GM12878 (cell line): Measurements from ENCODE around the gene SPAAR. TPM values are rescaled to one million over a fixed set of nuclear protein-coding genes. Genes with fewer than 3 reads are reported as not detected.
"Not testable (repeated sequence)": the region's sequence is repeated elsewhere in the genome, so short reads cannot be mapped to it uniquely, and the experiment has no call there.

Experiments
- ATAC-seq: fragments of 200-7000 bp; cut with Tn5 transposase; 3 replicates; pipeline ENCODE4 v1.9.1; 2020; ENCODE audit warnings: mild to moderate bottlenecking, moderate library complexity
- BruUV-seq: library from RNA; stranded (reverse); fragments of 400-500 nt; replicated peaks from 2 replicates; lab custom pipeline; 2021; lab: Mats Ljungman, UMichigan
- CTCF ChIA-PET: fragments of 300-600 bp; sonication (Branson Sonifier 250); formaldehyde crosslinking; extraction: SDS; loops from one replicate; lab custom pipeline; 2021; ENCODE audit warnings: inconsistent platforms; lab: Yijun Ruan, JAX
- POLR2A ChIA-PET: fragments of 350-600 bp; formaldehyde crosslinking; extraction: SDS; loops from one replicate; lab custom pipeline; 2021; ENCODE audit warnings: inconsistent platforms; lab: Charles Lee
- RAD21 ChIA-PET: fragments of 300-600 bp; sonication (Branson Sonifier 250); formaldehyde crosslinking; loops from one replicate; lab custom pipeline; 2023; ENCODE audit warnings: antibody characterized with exemption; ENCODE audit not compliant: unreplicated experiment; lab: Charles Lee
- SMC1A ChIA-PET: fragments of 300-600 bp; sonication (Branson Sonifier 250); formaldehyde crosslinking; loops from one replicate; lab custom pipeline; 2023; ENCODE audit not compliant: unreplicated experiment, uncharacterized antibody; lab: Charles Lee
- DNase-seq: peaks from one replicate; pipeline ENCODE4 v3.0.0-alpha.2; 2011; ENCODE audit warnings: low read depth, low spot score
- FAIRE-seq: peaks from 3 replicates; lab custom pipeline; 2011; peaks lifted over from hg19 to GRCh38; lab: Jason Lieb, UNC
- H2AFZ ChIP-seq: 2 replicates; pipeline ENCODE4 v1.6.0; 2011; ENCODE audit warnings: low read depth, low read length, control low read depth; ENCODE audit not compliant: control insufficient read depth
- H3K27ac ChIP-seq: 2 replicates; pipeline ENCODE4 v1.5.1; 2011; ENCODE audit warnings: control low read depth; ENCODE audit not compliant: control insufficient read depth, insufficient read depth
- H3K27me3 ChIP-seq, 2 experiments: replicated peaks in 1 of 2; 2 replicates each; pipeline versions ENCODE4 v1.6.0 to v1.6.1; 2011; ENCODE audit warnings: low read length in 1 of 2; ENCODE audit not compliant: control insufficient read depth in 2 of 2, insufficient read depth in 2 of 2
- H3K36me3 ChIP-seq, 2 experiments: 2 replicates each; pipeline ENCODE4 v1.5.1; 2011; ENCODE audit warnings: low read length in 1 of 2; ENCODE audit not compliant: control insufficient read depth in 2 of 2, insufficient read depth in 2 of 2
- H3K4me1 ChIP-seq: 2 replicates; pipeline ENCODE4 v1.6.1; 2011; ENCODE audit warnings: mild to moderate bottlenecking, low read length, moderate library complexity, mixed read lengths; ENCODE audit not compliant: control insufficient read depth, insufficient read depth
- H3K4me2 ChIP-seq: 2 replicates; pipeline ENCODE4 v1.6.0; 2011; ENCODE audit warnings: control low read depth; ENCODE audit not compliant: control insufficient read depth, insufficient read depth
- H3K4me3 ChIP-seq: fragments of 200-600 bp; sonication (generic); 2 replicates; pipeline ENCODE4 v1.5.1; 2016
- H3K79me2 ChIP-seq: 2 replicates; pipeline ENCODE4 v1.6.0; 2011; ENCODE audit warnings: low read length; ENCODE audit not compliant: control insufficient read depth, insufficient read depth
- H3K9ac ChIP-seq: 2 replicates; pipeline ENCODE4 v1.8.0; 2011; ENCODE audit warnings: low read length, control low read depth, mixed read lengths; ENCODE audit not compliant: control insufficient read depth, insufficient read depth
- H3K9me3 ChIP-seq: replicated peaks from 3 replicates; pipeline ENCODE4 v1.5.1; 2011; ENCODE audit warnings: mild to moderate bottlenecking, low read length; ENCODE audit not compliant: control insufficient read depth, insufficient read depth
- H4K20me1 ChIP-seq: 2 replicates; pipeline ENCODE4 v1.6.0; 2011; ENCODE audit not compliant: control insufficient read depth, insufficient read depth
- BCL11A ChIP-seq: IDR thresholded peaks from 2 replicates; pipeline ENCODE4 v1.6.1; 2011; ENCODE audit warnings: low read depth, low read length
- BCL3 ChIP-seq: IDR thresholded peaks from 2 replicates; pipeline ENCODE4 v1.6.1; 2011; ENCODE audit warnings: borderline replicate concordance, low read depth, mild to moderate bottlenecking, moderate library complexity, low read length; ENCODE audit not compliant: insufficient read depth, poor library complexity, severe bottlenecking
- BHLHE40 ChIP-seq, 2 experiments: fragments of 450-650 bp in 1 of 2; IDR thresholded peaks; 2 replicates each; pipeline ENCODE4 v1.6.1; 2011 to 2017; ENCODE audit warnings: low read depth in 2 of 2, borderline replicate concordance in 1 of 2, improper control_type of control experiment in 1 of 2, low read length in 1 of 2, mild to moderate bottlenecking in 1 of 2
- ETV6 ChIP-seq, 2 experiments: fragments of 450-650 bp in 1 of 2; IDR thresholded peaks in 1 of 2; conservative IDR thresholded peaks in 1 of 2; 2 replicates each; pipeline ENCODE4 v1.6.1; 2014; ENCODE audit warnings: antibody characterized with exemption in 1 of 2, borderline replicate concordance in 1 of 2, low read depth in 1 of 2, mild to moderate bottlenecking in 1 of 2, moderate library complexity in 1 of 2
- FOXK2 ChIP-seq: fragments of 450-650 bp; IDR thresholded peaks from 2 replicates; pipeline ENCODE4 v1.6.1; 2017; ENCODE audit warnings: mild to moderate bottlenecking, moderate library complexity
- IRF4 ChIP-seq: IDR thresholded peaks from 2 replicates; pipeline ENCODE4 v1.6.1; 2011; ENCODE audit warnings: low read depth, low read length
- KAT2A ChIP-seq: conservative IDR thresholded peaks from 2 replicates; pipeline ENCODE4 v1.6.1; 2011; ENCODE audit warnings: low read depth, low read length; ENCODE audit not compliant: control insufficient read depth
- RB1 ChIP-seq: fragments of 450-650 bp; formaldehyde crosslinking; IDR thresholded peaks from 2 replicates; pipeline ENCODE4 v1.6.1; 2017; ENCODE audit warnings: mild to moderate bottlenecking, borderline replicate concordance
- SIN3A ChIP-seq: IDR thresholded peaks from 2 replicates; pipeline ENCODE4 v1.6.1; 2012; ENCODE audit warnings: low read depth, low read length, improper control_type of control experiment
- SREBF2 ChIP-seq: IDR thresholded peaks from 2 replicates; pipeline ENCODE4 v1.6.1; 2012; ENCODE audit warnings: mild to moderate bottlenecking, low read length
- WRNIP1 ChIP-seq: IDR thresholded peaks from 2 replicates; pipeline ENCODE4 v1.6.1; 2011; ENCODE audit warnings: low read depth, low read length, improper control_type of control experiment, borderline replicate concordance
- ZBED1 ChIP-seq: IDR thresholded peaks from 2 replicates; pipeline ENCODE4 v1.6.1; 2016; ENCODE audit warnings: borderline replicate concordance
- ZSCAN29 ChIP-seq: fragments of 450-650 bp; IDR thresholded peaks from 2 replicates; pipeline ENCODE4 v1.6.1; 2017; ENCODE audit warnings: mild to moderate bottlenecking, moderate library complexity
- WGBS: methylation state at CpG from one replicate; pipeline ENCODE4 v1.1.6; 2016; ENCODE audit warnings: low lambda C conversion rate; ENCODE audit not compliant: insufficient replicate concordance, insufficient coverage; ENCODE audit errors: missing lambda C conversion rate; 5-methylcytosine and 5-hydroxymethylcytosine counted together
- in situ Hi-C: fragments of 300-500 bp; cut with MboI; formaldehyde crosslinking; loops from 9 replicates; pipeline ENCODE4 v1.14.3; 2018; ENCODE audit warnings: mixed read lengths
- intact Hi-C: fragments of 100-400 bp; cut with micrococcal nuclease; formaldehyde crosslinking; loops from one replicate; pipeline ENCODE4 v1.14.2; 2022; ENCODE audit not compliant: unreplicated experiment
- polyA plus RNA-seq, 11 experiments: library from polyadenylated mRNA; depleted of rRNA in 4 of 11; unstranded in 6 of 11; stranded (reverse) in 5 of 11; fragments of >200 nt; fragmentation: Nextera tagmentation in 4 of 11; fragmentation: Illumina TruSeq in 1 of 11; extraction: Ambion mirVana in 4 of 11; extraction: Trizol in 1 of 11; gene quantifications; 1 replicate in 1 of 11; 2 replicates in 10 of 11; pipeline versions ENCODE4 v1.2.1 to v1.2.3, GENCODE V29; 2011 to 2016; ENCODE audit warnings: inconsistent platforms in 2 of 11, missing spikeins in 2 of 11, low read depth in 1 of 11
- total RNA-seq, 4 experiments: library from RNA; depleted of rRNA in 3 of 4; stranded (reverse); fragments of >200 nt in 3 of 4; fragmentation: Illumina TruSeq in 1 of 4; extraction: Trizol in 1 of 4; gene quantifications; 2 replicates each; pipeline versions ENCODE4 v1.2.1 to v1.2.3, GENCODE V29; 2013 to 2021

Gene SPAAR
- total and polyA plus RNA-seq, 10 of the 15 experiments (the other 5 are each of a cell fraction or from before 2014, with no cell fraction given): not detected

GRCh38 chr9:35934069-35934468 lies 24.8 kb downstream of the SPAAR start:
- CTCF ChIA-PET, SMC1A ChIA-PET: not testable (repeated sequence)

DNA sequence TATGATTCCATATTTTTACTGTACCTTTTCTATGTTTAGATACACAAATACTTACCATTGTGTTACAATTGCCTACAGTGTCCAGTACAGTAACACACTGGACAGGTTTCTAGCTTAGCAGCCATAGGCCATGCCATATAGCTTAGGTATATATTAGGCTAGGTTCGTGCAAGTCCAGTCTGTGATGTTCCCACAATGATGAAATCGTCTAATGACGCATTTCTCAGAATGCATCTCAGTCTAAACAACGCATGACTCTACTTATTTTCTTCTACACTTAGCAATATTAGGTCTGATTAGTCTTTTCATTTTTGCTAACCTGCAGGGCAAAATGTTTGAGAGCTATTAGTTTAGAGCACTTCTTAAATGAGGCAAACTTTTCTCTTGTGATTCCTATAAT lies 26.0 kb downstream of the SPAAR start:
- ChIA-PET CTCF (interaction anchor here (0.6 to 1.8 kb wide), 3 partner anchors 11 to 109 kb away, joined by 3 to 5 read pairs (median 3); no protein-coding TSS in a partner anchor), POLR2A (no interaction called here), RAD21 (no interaction called here)
- no TSS peak for BruUV-seq
- no peak overlapping the region for H3K4me2 ChIP-seq
- FAIRE-seq (no peak), ATAC-seq (no peak), DNase-seq (no peak)
- no peaks in the 10 kb centered on the region for H3K36me3 ChIP-seq
- no peaks in the 10 kb centered on the region for H3K79me2 ChIP-seq
- no peak for TF ChIP-seq SREBF2
- no peak for TF ChIP-seq IRF4
- TF ChIP-seq KAT2A: no peak
- no peak for TF ChIP-seq ZBED1
- TF ChIP-seq RB1: no peak
- no peak for TF ChIP-seq WRNIP1
- TF ChIP-seq ETV6 (conservative IDR thresholded peaks at IDR 0.05 in 1 of 2, IDR thresholded peaks at IDR 0.05 in 1 of 2; ENCODE audit: borderline replicate concordance in 1 of 2, low read depth in 1 of 2): no peak
- no peak for TF ChIP-seq FOXK2
- TF ChIP-seq BCL11A: no peak
- TF ChIP-seq BCL3: no peak
- no peak for TF ChIP-seq BHLHE40 (IDR thresholded peaks at IDR 0.05; ENCODE audit: borderline replicate concordance in 1 of 2, low read depth in 2 of 2, low read length in 1 of 2)
- no peak for TF ChIP-seq SIN3A
- no peak for TF ChIP-seq ZSCAN29
- TF ChIP-seq, all 136 proteins: peak for 0
- H3K9ac ChIP-seq: no peak overlapping the region
- SMC1A ChIA-PET: no interaction called here
- H3K4me3 ChIP-seq: no peak overlapping the region
- WGBS: 67% methylated on average over 4 of the region's 4 CpGs
- H3K27me3 ChIP-seq: no peaks in the 10 kb centered on the region
- in situ Hi-C loops: no loop called here
- no peaks in the 10 kb centered on the region for H3K9me3 ChIP-seq
- no peaks in the 10 kb centered on the region for H4K20me1 ChIP-seq
- no peak overlapping the region for H3K27ac ChIP-seq
- intact Hi-C loops: no loop called here
- H2AFZ ChIP-seq: no peak overlapping the region
- peaks cover 3% of the 10 kb centered on the region for H3K4me1 ChIP-seq

More at GRCh38 chr9:35934069-35934468, 24.8 kb downstream of the SPAAR start:
- RAD21 ChIA-PET, H3K4me3 ChIP-seq, FAIRE-seq, H3K79me2 ChIP-seq, H3K4me2 ChIP-seq, H3K27me3 ChIP-seq, H3K9ac ChIP-seq, BruUV-seq, H4K20me1 ChIP-seq, ATAC-seq, H3K27ac ChIP-seq, H3K9me3 ChIP-seq, intact Hi-C loops, H3K36me3 ChIP-seq, H3K4me1 ChIP-seq, in situ Hi-C loops, DNase-seq, H2AFZ ChIP-seq: not testable (repeated sequence)
- POLR2A ChIA-PET: interaction anchor here (0.6 kb wide), 1 partner anchor 653 kb away, joined by 3 read pairs; no protein-coding TSS in a partner anchor
- 56% methylated on average over 6 of the region's 6 CpGs for WGBS
